ENCODE results near the gene ELANE.
"Not testable (repeated sequence)": the region's sequence is repeated elsewhere in the genome, so short reads cannot be mapped to it uniquely, and the experiment has no call there.

Gene ELANE

DNA sequence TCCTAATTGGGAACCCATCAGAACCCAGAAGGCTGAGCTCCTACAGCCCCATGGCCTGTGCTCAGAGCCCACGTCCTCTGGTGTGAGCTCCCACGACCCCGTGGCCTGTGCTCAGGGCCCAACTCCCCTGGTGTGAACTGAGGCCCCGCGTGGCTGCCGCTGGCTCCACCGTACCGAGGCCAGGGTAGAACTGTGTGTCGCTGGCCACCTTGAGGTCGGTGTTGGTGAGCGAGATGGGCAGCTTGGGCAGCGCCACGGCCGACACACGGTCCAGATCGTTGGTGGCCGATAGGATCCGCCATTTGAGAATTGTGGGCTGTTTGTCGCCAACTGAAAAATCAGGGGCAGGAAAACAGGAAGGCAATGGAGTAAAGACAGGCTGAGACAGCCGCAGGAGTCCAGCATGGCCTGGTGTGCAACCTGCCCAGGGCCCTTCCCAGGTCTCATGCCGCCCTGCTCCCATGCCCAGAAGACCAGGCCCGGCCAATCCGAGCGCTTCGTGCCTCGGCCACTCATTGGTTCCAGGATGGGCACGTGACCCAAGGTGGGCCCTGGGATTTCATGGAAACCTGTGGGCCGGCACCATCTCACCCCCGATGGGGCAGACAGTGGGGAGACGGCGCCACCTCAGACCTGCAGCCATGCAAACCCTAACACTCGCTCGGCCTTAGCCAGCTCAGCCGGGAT is 29.4 kb downstream of the ELANE start:
- no peak for DNase-seq

DNA sequence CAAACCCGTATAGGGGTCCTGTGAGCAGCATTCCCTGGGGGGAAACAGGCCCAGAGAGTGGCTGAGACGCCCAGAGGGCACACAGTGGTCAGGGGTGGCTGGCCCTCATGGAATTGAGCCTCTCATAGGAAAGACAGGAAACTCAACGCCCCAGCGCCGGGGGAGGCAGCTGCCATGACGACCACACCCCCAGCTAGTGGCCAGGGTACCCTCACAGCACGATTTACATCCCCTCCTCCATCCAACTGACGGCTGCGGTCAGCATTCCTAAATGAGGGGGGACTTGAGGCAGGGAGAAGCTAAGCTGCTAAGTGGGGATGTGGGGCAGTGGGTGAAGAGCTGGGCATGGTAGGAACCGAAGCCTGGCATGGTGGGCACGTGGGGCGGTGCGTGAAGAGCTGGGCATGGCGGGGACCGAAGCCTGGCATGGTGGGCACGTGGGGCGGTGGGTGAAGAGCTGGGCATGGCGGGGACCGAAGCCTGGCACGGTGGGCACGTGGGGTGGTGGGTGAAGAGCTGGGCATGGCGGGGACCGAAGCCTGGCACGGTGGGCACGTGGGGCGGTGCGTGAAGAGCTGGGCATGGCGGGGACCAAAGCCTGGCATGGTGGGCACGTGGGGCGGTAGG is 30.9 kb downstream of the ELANE start:
- DNase-seq: no peak

DNA sequence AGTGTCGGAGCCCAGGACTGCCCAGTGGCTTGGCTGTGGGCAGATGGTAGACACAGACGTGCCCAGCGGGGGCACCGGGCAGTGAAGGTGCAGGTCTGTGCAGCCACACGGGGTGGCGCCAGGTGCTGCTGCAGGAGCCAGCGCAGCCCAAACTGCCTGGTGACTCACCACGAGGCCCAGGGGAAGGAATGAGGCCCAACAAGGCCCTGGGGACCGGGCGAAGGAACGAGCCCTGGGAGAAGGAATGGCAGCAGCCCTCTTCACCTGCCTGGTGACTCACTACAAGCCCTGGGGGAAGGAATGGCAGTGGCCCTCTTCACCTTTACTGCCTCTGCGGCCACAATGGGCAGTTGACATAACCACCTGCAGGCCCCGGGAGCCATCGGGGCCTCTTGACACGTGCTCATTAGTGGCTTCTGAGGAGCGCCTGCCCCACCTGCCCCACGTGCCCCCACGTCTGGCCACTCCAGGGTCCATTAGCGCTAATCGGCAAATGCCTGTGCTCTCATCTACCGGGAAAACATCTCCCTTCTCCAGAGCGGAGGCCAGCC is 31.6 kb downstream of the ELANE start:
- peak; percentile 31 for DNase-seq

DNA sequence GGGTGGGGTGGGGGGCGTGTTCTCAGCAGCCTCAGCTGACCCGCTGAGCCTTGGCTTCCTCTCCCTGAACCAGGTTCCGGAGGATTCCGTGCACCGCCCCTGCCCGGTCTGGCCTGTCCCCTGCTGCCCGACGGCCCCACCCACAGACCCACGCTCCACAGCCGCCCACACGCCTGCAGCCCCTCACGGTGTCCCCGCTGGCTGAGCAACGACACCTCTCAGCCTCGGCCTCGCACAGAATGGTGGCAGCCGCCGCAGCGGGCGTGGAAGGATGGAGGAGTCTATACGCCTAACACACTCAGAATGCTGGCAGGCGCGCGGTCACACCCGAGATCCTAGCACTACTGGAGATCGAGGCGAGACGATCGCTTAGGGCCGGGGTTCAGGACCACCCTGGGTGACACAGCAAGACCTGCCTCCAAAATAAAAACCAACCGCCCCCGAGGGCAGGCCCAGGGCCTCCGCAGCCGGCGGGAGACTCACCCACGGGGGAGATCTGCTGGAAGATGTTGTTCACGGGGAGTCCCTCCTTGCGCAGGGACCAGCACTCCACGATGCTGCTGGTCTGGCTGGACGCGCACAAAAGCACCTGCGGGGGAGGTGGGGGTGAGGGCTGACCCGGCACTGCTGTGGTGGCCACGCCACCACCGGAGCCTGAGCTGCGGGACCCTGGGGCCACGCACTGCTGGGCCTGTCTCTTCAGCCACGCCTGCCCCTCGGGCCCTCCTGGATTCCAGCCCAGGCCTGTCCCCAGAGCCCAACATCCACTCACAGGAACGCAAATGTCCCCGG is 32.5 kb downstream of the ELANE start:
- no peak for DNase-seq

DNA sequence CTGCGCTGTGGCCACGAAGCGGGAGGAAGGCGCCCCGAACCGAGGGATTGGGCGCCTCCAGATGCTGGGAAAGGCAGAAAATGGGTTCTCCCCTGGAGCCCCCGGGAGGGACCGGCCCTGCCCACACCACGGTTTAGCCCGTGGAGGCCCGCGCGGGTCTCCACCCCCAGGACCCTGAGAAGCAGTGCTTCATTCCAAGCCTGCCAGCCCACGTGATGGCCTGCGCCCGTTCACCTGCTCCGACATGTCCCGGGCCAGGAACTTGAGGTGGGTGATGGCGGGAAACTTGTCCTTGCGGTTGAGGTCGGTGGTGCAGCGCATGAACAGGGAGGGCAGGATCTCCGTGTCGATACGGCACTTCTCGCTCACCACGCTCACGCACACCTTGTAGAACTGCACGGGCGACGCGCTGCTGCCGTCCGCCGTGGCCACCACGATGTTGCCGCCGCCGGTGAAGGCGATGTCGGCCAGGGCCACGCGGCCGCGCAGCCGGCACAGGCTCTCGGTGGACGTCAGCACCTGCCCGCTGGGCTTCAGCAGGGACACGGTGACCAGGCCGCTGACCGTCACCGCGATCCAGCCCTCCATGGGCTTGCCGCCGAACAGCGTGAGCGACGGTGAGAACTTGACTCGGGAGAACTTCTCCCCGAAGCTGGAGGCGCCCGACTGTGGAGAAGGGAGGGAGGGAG is 33.6 kb downstream of the ELANE start:
- no peak for DNase-seq

DNA sequence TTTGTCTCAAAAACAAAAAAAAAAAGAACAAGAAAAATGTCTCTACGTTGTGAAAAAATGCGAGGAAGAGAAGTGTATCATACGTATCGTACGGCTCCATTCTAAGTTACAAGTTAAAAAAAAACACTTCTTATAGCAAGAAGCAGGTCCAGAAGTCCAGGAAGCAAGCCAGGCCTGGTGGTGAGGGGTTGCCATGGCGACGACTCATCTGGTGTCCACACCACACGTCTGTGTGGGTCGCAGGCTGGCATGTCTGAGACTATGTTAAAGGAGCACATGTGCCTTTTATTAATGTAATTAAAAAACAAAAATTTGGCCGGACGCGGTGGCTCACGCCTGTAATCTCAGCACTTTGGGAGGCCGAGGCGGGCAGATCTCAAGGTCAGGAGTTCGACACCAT is 35.0 kb downstream of the ELANE start:
- no peak for DNase-seq

DNA sequence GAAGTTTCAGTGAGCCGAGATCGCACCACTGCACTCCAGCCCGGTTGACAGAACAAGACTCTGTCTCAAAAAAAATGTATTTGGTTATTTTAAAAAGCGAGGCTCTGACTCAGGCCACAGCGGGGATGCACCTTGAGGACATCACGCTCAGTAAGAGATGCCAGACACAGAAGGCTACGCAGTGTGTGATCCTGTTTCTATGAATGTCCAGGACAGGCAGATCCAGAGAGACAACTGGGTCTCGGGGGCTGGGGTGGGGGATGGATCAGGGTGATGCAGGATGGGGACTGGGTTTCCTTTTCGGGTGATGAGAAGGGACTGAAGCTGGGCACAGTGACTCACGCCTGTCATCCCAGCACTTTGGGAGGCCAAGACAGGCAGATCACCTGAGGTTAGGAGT is 35.5 kb downstream of the ELANE start:
- no peak for DNase-seq

DNA sequence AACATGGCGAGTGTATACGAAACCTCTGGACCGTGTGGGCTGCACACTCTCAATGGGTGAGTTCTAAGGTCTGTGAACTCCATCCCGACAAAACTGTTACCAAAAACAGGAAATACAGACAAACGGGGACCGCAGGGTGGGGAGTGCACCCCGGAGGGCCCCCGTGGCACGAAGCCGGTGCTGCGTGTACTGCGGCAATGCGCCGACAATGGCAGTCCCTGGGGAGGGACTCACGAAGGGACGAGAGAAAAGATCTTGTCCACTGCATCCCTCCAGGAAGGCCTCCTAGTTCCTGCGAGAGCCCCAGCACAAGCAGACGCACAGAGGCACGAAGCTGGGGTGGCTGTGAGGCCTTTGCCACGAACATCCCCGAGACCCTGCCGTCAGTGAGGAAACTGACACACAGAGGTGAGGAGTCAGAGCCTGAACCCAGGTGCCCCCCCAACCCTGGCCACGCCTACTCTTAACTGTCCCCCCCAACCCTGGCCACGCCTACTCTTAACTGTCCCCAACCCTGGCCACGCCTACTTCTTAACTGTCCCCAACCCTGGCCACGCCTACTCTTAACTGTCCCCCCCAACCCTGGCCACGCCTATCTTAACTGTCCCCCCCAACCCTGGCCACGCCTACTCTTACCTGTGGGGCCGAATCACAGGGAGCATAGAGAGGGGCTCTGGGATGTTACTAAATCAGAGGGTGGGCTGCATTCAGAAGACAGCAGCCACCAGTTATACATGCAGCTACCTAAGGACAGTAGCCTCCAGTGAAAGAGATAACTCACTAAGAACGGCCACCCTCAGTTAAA is 36.7 kb downstream of the ELANE start:
- no peak for DNase-seq

DNA sequence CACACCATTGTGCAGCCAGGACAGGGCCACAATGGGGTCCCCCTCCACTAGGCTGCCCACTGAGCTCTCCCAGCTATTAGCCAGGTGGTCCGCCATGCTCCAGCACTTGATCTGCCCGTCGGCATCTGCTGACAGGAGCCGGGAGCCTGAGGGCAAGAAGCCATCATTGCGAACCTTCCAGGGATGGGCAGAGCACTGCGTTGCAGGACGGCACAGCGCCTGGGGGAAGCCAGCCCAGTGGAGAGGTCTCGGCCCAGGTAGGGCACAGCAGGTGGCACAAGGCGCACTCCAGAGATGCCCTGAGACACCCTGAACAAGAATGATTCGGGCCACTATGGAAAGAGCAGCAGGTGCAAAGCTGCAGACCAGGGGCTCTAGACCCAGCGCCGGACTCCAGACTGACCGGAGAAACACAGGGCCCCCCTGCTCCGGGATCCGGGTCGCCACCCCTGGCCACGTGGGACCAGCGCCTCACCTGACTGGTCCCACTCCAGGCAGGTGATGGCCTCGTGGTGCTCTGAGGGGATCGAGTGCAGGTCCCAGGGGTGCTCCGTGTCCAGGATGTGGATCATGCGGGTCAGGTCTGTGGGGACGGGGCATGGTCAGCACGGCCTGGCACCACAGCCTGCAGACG is 37.7 kb downstream of the ELANE start:
- no peak for DNase-seq

DNA sequence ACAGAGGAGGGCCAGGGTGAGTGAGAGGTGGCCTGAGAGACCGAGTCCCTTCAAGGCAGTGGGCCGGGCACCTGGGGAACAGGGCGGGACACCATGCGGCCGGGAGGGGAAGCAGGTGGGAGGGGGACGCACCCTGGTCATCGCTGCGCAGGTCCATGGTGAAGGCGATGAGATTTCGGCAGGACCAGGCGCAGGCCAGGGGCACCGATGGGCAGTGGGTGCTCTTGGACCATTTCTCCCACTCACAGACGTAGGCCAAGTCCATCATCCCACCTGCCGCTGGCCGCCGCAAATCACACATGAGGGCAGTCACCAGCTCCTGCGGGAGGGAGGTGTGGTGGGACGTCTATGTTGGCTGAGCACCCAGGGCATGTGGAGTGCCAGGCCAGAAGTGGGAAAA is 38.7 kb downstream of the ELANE start:
- no peak for DNase-seq

DNA sequence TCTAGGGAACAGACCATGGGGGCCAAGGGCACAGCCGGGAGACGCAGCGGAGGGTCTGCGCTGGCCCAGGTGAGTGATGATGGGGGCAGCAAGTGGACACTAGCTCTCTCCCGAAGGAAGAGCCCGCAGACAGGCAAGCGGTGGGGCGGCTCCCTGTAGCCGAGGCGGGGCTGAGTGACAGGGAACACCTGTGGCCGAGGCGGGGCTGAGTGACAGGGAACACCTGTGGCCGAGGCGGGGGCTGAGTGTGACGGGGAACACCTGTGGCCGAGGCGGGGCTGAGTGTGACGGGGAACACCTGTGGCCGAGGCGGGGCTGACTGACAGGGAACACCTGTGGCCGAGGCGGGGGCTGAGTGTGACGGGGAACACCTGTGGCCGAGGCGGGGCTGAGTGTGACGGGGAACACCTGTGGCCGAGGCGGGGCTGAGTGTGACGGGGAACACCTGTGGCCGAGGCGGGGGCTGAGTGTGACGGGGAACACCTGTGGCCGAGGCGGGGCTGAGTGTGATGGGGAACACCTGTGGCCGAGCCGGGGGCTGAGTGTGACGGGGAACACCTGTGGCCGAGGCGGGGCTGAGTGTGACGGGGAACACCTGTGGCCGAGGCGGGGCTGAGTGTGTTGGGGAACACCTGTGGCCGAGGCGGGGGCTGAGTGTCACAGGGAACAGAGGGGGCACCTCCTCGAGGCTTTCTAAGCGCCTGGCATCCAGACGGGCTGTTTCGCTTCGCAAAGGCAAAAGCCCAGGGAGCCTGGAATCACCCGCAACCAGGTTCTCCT is 39.5 kb downstream of the ELANE start:
- not testable (repeated sequence) for DNase-seq

DNA sequence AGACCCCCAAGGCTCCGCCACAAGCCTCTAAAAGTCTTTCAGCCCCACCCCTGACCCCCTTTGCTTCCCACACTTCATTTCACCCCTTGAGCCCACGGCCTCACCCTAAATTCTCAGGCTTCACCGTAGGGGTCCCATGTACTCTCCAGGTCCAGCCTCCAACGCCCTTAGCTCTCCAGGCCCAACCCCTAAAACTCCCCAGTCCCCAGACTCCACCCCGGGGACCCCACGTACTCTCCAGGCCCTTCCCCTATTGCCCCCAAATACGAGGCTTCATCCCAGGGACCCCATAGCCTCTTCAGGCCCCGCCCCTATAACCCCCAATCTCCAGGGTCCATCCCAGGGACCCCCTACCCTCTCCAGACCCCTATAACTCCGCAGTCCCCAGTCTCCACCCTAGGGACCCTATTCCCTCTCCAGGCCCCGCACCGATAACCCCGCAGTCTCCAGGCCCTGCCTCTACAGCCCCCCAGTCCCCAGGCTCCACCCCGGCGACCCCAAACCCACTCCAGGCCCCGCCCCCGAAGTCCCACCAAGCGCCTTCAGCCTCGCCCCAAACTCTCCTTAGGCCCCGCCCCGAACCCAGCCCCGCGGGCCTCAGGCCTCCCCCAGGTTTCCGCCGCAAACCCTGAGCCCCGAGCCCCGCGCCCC is 40.3 kb downstream of the ELANE start:
- no peak for DNase-seq

DNA sequence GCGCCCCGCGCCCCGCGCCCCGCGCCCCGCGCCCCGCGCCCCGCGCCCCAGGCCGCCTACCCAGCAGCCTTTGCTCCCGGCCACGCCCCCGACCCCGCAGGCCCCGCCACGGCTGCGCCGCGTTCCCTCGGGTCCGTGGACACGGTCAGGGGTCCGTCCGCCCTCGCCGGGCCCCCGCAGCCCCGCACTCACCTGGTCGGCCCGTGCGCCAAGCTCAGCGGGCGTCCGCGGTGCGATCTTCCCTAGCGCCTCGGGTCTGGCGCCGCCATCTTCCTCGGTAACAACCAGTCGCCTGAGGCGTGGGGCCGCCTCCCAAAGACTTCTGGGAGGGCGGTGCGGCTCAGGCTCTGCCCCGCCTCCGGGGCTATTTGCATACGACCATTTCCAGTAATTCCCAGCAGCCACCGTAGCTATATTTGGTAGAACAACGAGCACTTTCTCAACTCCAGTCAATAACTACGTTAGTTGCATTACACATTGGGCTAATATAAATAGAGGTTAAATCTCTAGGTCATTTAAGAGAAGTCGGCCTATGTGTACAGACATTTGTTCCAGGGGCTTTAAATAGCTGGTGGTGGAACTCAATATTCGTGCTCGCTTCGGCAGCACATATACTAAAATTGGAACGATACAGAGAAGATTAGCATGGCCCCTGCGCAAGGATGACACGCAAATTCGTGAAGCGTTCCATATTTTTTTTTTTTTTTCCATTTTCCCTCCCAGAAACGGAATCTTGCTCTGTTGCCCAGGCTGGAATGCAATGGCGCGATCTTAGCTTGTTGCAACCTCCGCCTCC is 41.0 kb downstream of the ELANE start, which contains the start of the genes MED16 and RNU6-9:
TSS of gene MED16 (minus strand) at position 294 of the 796 bp plus-strand sequence. CDS start 2,056 bp downstream, outside the sequence.
TSS of gene RNU6-9 (plus strand) at position 591 of the 796 bp plus-strand sequence.
- peak; percentile 92 for DNase-seq

DNA sequence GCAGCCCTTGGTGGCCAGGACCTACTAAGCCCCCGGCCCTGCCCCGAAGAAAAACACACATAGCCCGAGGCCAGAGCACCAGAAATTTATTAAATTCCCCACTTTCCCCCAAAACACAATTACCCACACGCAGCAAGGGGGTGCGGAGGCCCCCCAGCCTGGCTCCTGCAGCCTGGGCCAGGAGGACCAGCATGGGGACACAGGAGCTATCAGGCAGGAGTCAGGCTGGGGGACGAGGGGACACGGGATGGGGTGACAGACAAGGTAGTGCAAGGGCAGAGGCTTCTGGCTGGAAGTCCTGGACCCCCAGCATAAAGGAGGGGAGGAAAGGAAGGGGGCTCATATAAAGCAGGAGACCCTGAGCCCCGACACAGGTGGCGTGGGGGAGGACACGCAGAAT is 44.3 kb downstream of the ELANE start:
- no peak for DNase-seq

DNA sequence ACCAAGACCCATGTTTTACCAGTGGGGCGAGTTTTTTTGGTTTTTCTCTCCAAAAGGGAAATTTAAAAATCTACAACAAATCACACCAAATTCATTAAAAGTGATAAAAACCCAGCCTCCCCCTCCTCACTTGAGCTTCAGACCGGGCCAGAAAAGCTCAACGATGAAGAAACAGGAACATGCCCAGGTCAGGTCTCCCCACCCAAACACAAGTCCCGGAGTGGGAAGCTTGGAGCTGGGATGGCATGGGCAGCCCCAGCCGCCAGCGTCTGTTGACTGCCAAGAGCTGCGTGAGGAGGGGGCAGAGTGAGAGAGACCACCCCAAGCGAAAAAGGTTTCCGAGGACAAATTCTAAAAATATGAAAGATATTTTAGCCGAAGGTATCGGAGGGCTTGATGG is 44.9 kb downstream of the ELANE start:
- no peak for DNase-seq

DNA sequence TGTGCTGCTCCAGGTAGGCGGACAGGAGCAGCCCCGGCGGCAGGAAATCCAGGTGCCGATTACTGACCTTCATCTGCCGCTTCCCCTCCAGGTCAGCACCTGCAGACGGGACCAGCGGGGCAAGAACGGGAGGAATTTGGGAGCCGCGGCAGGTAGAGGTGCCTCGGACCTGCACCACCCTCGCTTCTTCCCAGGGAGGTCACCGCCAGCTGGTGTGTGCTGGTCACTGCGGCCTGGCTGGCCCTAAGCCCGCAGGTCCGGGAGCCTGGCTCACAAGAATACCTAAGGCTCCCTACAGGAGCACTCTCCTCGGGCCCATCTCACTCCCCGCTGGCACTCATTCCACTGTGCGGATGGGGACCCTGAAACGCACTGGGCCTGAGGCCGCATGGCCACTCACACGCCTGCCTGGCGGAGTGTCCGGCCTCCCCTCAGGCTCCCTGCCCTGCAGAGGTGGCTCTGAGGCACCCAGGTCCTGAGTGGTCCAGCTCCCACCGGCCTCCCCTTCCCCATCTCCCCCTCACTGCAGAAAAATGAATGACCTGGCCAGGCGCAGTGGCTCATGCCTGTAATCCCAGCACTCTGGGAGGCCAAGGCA is 45.4 kb downstream of the ELANE start:
- no peak for DNase-seq

DNA sequence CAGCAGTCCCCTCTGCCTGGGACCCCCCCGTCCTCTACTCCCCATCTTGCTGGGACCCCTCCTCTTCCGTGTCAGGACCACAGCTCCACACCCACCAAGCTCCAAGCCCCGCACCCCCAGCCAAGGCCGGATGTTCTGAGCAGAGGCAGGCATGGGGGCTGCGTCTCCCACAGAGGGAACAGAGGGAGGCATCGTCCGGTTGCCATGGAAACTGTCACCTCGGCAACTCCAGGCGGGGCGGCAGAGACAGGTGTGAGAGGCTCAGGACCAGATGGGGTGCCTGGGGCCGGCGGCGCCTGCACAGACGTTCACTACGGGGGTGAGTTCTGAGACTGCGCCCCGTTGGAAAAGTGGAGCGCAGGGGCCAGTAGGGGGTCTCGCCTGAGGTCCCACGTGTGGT is 46.6 kb downstream of the ELANE start:
- DNase-seq: peak; percentile 96

DNA sequence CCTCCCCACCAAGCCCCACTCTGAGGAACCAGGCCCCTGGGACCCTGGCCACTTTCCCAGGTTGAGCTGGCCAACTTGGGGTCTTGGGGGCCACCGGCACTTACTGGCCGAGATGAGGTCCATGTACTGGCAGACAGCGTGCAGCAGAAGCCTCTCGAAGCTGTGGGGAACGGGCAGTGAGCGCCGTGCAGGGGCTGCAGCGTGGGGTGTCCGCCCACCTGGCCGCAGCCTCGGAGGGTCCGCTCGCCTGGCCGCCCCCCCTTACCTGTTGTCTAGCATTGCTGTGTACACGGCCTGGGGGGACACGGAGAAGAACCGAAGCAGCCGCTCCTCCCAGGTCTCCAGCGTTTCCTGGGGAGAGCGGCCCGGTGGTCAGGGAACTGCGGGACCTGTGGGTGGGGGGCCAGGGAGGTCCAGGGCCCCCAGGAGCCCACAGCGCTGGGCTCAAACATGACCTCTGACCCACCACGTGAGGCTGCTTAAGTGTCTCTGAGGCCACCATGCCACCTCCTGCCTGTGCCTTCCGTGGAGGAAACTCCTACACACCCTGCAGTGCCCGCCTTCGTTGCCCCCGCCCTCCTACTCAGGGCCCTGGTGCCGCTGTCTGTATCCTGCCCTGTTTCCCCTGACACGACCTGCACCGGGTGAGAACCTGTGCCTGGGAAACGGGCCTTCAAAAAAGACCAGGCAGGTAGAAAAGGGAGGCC is 47.4 kb downstream of the ELANE start:
- no peak for DNase-seq

DNA sequence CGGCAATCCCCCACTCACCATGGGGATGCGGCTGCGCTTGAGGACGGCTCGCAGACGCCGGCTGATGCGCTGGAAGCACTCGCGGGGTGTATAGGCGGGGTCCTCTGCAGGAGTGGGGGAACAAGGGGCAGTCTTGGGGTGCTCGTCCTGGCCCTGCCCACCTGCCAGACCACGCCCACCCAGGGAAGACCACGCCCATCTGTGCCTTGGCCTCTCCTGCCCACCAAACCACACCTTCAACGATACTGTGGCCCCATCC is 47.9 kb downstream of the ELANE start:
- DNase-seq: no peak

Measured in NCI-H2171 (cell line).